Measurements from ENCODE around the gene DHRS9. TPM values are rescaled to one million over a fixed set of nuclear protein-coding genes. Genes with fewer than 3 reads are reported as not detected.

The DHRS9 gene
- total RNA-seq, 4 donors from 2014 or later: 2.1 to 19.6 (median 14.3) TPM

GRCh38 chr2:169080250-169081069 is 11.1 kb downstream of the DHRS9 start:
- Histone ChIP-seq H3K4me1 (peaks cover 0 to 3% (median 0%) of the 10 kb centered on the region in 3 donors), H3K9me3 (no peaks in the 10 kb centered on the region), H3K27ac (no peak overlapping the region), H3K36me3 (no peaks in the 10 kb centered on the region), H3K4me3 (no peak overlapping the region), H3K27me3 (peaks cover 0 to 42% (median 0%) of the 10 kb centered on the region in 4 donors)
- 57 to 78% methylated on average over 2 of the region's 2 CpGs for WGBS, 2 donors
- intact Hi-C loops (cut with DNase I): no loop called here
- TF ChIP-seq CTCF (IDR thresholded peaks at IDR 0.05) (no peak), POLR2A (IDR thresholded peaks at IDR 0.05) (no peak)
- no peak for DNase-seq

- H3K27ac ChIP-seq: no peak overlapping the region
- H3K9me3 ChIP-seq: no peaks in the 10 kb centered on the region
- no peaks in the 10 kb centered on the region for H3K36me3 ChIP-seq
- no peak for DNase-seq
- peaks cover 0 to 3% (median 0%) of the 10 kb centered on the region in 3 donors for H3K4me1 ChIP-seq
- 86 to 87% methylated on average over 5 of the region's 5 CpGs for WGBS, 2 donors
- H3K4me3 ChIP-seq: no peak overlapping the region
- peaks cover 0 to 51% (median 0%) of the 10 kb centered on the region in 4 donors for H3K27me3 ChIP-seq
- intact Hi-C loops (cut with DNase I): no loop called here
- no peak for TF ChIP-seq POLR2A (IDR thresholded peaks at IDR 0.05)
- no peak for TF ChIP-seq CTCF (IDR thresholded peaks at IDR 0.05)
Measured at GRCh38 chr2:169081551-169081950, 12.2 kb downstream of the DHRS9 start.

GRCh38 chr2:169082995-169083394 is 13.6 kb downstream of the DHRS9 start:
- TF ChIP-seq CTCF (IDR thresholded peaks at IDR 0.05) (no peak), POLR2A (IDR thresholded peaks at IDR 0.05) (no peak)
- WGBS, 2 donors: 44 to 62% methylated on average over 4 of the region's 4 CpGs
- Histone ChIP-seq H3K27ac (no peak overlapping the region), H3K4me3 (no peak overlapping the region), H3K36me3 (no peaks in the 10 kb centered on the region), H3K9me3 (no peaks in the 10 kb centered on the region), H3K27me3 (peaks cover 0 to 66% (median 0%) of the 10 kb centered on the region in 4 donors), H3K4me1 (peaks cover 0 to 3% (median 0%) of the 10 kb centered on the region in 3 donors)
- DNase-seq: no peak
- intact Hi-C loops (cut with DNase I): no loop called here

GRCh38 chr2:169086893-169087467 is 17.6 kb downstream of the DHRS9 start:
- DNase-seq: no peak
- WGBS, 2 donors: 69 to 95% methylated on average over 2 to 3 of the region's 3 CpGs
- Histone ChIP-seq H3K4me3 (no peak overlapping the region), H3K9me3 (no peaks in the 10 kb centered on the region), H3K27me3 (peaks cover 0 to 84% (median 0%) of the 10 kb centered on the region in 4 donors), H3K36me3 (no peaks in the 10 kb centered on the region), H3K4me1 (peaks cover 0 to 9% (median 0%) of the 10 kb centered on the region in 3 donors), H3K27ac (no peak overlapping the region)
- intact Hi-C loops (cut with DNase I): no loop called here
- TF ChIP-seq POLR2A (IDR thresholded peaks at IDR 0.05) (no peak), CTCF (IDR thresholded peaks at IDR 0.05) (no peak)

- Histone ChIP-seq H3K27me3 (peaks cover 0 to 80% (median 0%) of the 10 kb centered on the region in 4 donors), H3K27ac (no peak overlapping the region), H3K4me3 (no peak overlapping the region), H3K4me1 (peaks cover 0 to 17% (median 6%) of the 10 kb centered on the region in 3 donors), H3K36me3 (no peaks in the 10 kb centered on the region), H3K9me3 (no peaks in the 10 kb centered on the region)
- WGBS, 2 donors: 89 to 100% methylated on average over 3 to 6 of the region's 6 CpGs
- TF ChIP-seq POLR2A (IDR thresholded peaks at IDR 0.05): no peak
- TF ChIP-seq CTCF (IDR thresholded peaks at IDR 0.05): no peak
- no peak for DNase-seq
- intact Hi-C loops (cut with DNase I): no loop called here
Measured at GRCh38 chr2:169087757-169088379, 18.5 kb downstream of the DHRS9 start.

Measured in esophagus squamous epithelium (tissue), 5 donors.